ENCODE results near the gene PPCS.

The PPCS gene

DNA sequence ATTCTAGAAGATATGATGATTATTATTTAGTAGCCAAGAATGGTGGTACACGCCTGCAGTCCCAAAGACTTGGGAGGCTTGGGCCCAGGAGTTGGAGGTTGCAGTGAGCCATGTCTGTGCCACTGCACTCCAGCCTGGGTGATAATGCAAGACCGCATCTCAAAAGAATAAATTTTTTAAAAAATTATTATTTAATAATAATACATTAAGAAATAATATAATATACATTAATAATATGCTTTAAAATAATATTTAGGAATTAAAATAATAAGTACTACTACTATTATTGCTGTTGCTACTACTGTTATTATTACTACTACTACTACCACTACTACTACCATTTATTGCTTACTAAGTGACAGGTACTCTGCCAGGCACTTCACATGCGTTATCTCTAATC lies 33.9 kb downstream of the PPCS start:
- no peak for TF ChIP-seq RAD21 (IDR thresholded peaks at IDR 0.05; ENCODE audit: low read depth)
- TF ChIP-seq NFIC (IDR thresholded peaks at IDR 0.05): no peak
- no peak for TF ChIP-seq ZBTB7A (IDR thresholded peaks at IDR 0.05; ENCODE audit: low read depth)
- no peak for TF ChIP-seq TCF12 (IDR thresholded peaks at IDR 0.05; ENCODE audit: low read depth)
- no peak for TF ChIP-seq YY1 (IDR thresholded peaks at IDR 0.05; ENCODE audit: low read depth)
- TF ChIP-seq EP300 (IDR thresholded peaks at IDR 0.05; ENCODE audit: borderline replicate concordance): no peak
- no peak for TF ChIP-seq FOXM1 (IDR thresholded peaks at IDR 0.05; ENCODE audit: borderline replicate concordance, low read depth)

DNA sequence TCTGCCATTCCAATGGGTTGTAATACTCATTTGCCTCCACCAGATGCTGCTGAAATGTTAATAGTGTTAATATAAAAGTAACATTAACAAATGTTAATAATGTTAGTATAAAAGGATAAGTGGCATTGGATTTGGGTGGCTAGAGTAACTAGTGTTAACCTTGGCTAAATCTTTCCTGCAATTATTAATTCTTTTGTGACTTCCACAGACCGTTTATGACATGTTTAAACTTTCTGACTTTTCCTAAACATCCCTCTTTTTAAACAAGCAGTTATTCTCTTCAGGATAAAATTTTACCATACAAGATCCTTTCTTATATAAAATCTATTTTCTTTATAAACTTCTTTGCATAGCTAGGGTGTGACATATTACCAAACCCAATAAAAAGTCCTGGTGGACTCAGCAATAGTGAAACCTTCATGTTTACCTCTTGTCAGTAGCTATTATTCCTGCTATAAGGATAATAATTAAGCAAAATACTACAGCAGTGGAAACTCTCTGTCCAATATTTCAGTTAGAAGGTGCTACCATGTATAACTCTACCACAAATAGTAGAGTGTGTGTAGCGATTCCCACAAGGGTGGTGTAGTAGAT lies 48.3 kb downstream of the PPCS start:
- TF ChIP-seq USF1 (IDR thresholded peaks at IDR 0.05) (no peak), RAD21 (IDR thresholded peaks at IDR 0.05; ENCODE audit: low read depth) (no peak), CREB1 (IDR thresholded peaks at IDR 0.05; ENCODE audit: low read depth) (no peak)

GRCh38 chr1:42506576-42506975 lies 50.2 kb downstream of the PPCS start:
- TF ChIP-seq TEAD4 (IDR thresholded peaks at IDR 0.05) (no peak), USF1 (IDR thresholded peaks at IDR 0.05) (no peak), EP300 (IDR thresholded peaks at IDR 0.05; ENCODE audit: borderline replicate concordance) (no peak), CREB1 (IDR thresholded peaks at IDR 0.05; ENCODE audit: low read depth) (no peak), NFIC (IDR thresholded peaks at IDR 0.05) (no peak), YY1 (IDR thresholded peaks at IDR 0.05; ENCODE audit: low read depth) (no peak), ZBTB7A (IDR thresholded peaks at IDR 0.05; ENCODE audit: low read depth) (no peak), FOXM1 (IDR thresholded peaks at IDR 0.05; ENCODE audit: borderline replicate concordance, low read depth) (no peak), TCF12 (IDR thresholded peaks at IDR 0.05; ENCODE audit: low read depth) (no peak)
